Vagina (tissue), 2 donors: ENCODE measurements around the gene MTCL3.

Source experiments
- DNase-seq, 2 donors: peaks; one replicate each; pipeline ENCODE4 v3.0.0-alpha.2; 2017; ENCODE audit errors: extremely low spot score in 2 of 2
- H3K27ac ChIP-seq: fragments of 200-600 bp; sonication (generic); one replicate; pipeline ENCODE4 v1.5.1; 2019
- H3K27me3 ChIP-seq: fragments of 200-600 bp; sonication (generic); one replicate; pipeline ENCODE4 v1.5.1; 2019
- H3K36me3 ChIP-seq, 2 donors: fragments of 200-600 bp; sonication (generic); one replicate each; pipeline ENCODE4 v1.5.1; 2017 to 2019
- H3K4me1 ChIP-seq: fragments of 200-600 bp; sonication (generic); one replicate; pipeline ENCODE4 v1.5.1; 2019
- H3K4me3 ChIP-seq, 2 donors: fragments of 200-600 bp; sonication (generic); 1 replicate in 1 of 2; 2 replicates in 1 of 2; pipeline ENCODE4 v1.5.1; 2016 to 2019
- H3K9me3 ChIP-seq: fragments of 200-600 bp; sonication (generic); one replicate; pipeline ENCODE4 v1.5.1; 2019
- POLR2A ChIP-seq, 2 donors: fragments of 450-650 bp; IDR thresholded peaks; one replicate each; pipeline ENCODE4 v1.6.1; 2017; ENCODE audit warnings: antibody characterized with exemption in 2 of 2, mild to moderate bottlenecking in 2 of 2, moderate library complexity in 2 of 2
- POLR2AphosphoS5 ChIP-seq, 2 donors: sonication (generic); formaldehyde crosslinking; IDR thresholded peaks; one replicate each; pipeline ENCODE4 v1.9.0; 2017; ENCODE audit warnings: antibody characterized with exemption in 2 of 2, mild to moderate bottlenecking in 2 of 2, low read depth in 1 of 2; ENCODE audit not compliant: insufficient read depth in 1 of 2
- intact Hi-C: fragments of 100-400 bp; cut with DNase I; formaldehyde crosslinking; loops from one replicate; pipeline ENCODE4 v1.15.1; 2023
- TF ChIP-seq, protein P1 (sequence below), 3 experiments: fragments of 450-650 bp in 2 of 3; fragments of 200-600 bp in 1 of 3; sonication (generic) in 1 of 3; IDR thresholded peaks; one replicate each; pipeline ENCODE4 v1.5.1; 2017 to 2019; ENCODE audit warnings: antibody characterized with exemption in 3 of 3, mild to moderate bottlenecking in 2 of 3, moderate library complexity in 2 of 3

The MTCL3 gene

DNA sequence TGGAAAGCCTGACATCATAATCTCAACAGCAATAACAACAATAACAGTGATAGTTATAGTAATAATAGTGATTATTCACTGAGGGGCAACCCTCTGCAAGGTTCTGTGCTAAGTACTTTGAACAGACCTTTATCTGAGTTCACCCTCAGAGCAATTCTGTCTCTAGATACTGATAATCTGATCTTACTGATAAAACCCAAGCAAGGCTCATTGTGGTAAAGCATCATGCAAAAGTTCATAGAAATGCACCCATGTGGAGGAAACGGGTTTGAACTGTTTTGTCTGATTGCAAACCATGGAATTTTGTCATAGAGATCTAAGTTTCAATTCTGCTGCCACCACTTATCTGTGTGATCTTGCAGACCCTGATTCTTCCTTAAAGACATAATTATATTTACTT is 58.7 kb downstream of the MTCL3 start:
- DNase-seq: no peak
- Histone ChIP-seq H3K4me1 (peaks cover 47% of the 10 kb centered on the region), H3K36me3 (no peaks in the 10 kb centered on the region), H3K9me3 (no peaks in the 10 kb centered on the region), H3K4me3 (no peak overlapping the region), H3K27ac (no peak overlapping the region), H3K27me3 (no peaks in the 10 kb centered on the region)
- intact Hi-C loops: loop anchor here (10.0 kb wide), 1 partner anchor 74 kb away; no protein-coding TSS in a partner anchor
- TF ChIP-seq POLR2A (IDR thresholded peaks at IDR 0.05) (no peak), POLR2AphosphoS5 (IDR thresholded peaks at IDR 0.05; ENCODE audit: insufficient read depth in 1 of 2, low read depth in 1 of 2) (no peak)
- TF ChIP-seq, protein P1, sequence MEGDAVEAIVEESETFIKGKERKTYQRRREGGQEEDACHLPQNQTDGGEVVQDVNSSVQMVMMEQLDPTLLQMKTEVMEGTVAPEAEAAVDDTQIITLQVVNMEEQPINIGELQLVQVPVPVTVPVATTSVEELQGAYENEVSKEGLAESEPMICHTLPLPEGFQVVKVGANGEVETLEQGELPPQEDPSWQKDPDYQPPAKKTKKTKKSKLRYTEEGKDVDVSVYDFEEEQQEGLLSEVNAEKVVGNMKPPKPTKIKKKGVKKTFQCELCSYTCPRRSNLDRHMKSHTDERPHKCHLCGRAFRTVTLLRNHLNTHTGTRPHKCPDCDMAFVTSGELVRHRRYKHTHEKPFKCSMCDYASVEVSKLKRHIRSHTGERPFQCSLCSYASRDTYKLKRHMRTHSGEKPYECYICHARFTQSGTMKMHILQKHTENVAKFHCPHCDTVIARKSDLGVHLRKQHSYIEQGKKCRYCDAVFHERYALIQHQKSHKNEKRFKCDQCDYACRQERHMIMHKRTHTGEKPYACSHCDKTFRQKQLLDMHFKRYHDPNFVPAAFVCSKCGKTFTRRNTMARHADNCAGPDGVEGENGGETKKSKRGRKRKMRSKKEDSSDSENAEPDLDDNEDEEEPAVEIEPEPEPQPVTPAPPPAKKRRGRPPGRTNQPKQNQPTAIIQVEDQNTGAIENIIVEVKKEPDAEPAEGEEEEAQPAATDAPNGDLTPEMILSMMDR (IDR thresholded peaks at IDR 0.05): no peak

DNA sequence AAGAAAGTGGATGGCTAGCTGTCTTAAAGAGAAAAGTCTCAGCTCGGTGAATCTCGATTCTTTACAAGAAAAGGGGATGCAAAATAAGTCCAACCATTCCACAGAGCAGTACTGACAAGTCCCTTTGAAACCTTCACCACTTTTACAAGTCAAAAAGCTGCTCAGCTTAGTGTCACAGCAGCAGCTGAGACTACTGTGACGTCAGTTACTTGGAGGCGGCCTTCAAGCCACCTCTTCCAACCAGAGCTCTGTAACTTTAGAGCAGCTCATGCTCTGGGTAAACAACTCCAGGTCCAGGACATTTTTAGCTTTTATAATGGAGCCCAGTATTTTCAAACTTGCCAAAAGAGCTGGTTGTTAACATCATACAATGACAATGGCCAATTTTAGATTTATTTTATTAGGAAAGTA is 59.9 kb downstream of the MTCL3 start, which contains the start of gene KIAA0408:
Gene KIAA0408, minus strand, starts transcription at position 159 of the 411 bp plus-strand sequence. CDS start 5,408 bp downstream, outside the sequence.
- Histone ChIP-seq H3K27me3 (no peaks in the 10 kb centered on the region), H3K4me1 (peaks cover 35% of the 10 kb centered on the region), H3K4me3 (peak within 1 kb of the TSS; percentile 31 to 46), H3K27ac (peak within 1 kb of the TSS; percentile 64), H3K36me3 (no peaks in the 10 kb centered on the region), H3K9me3 (no peaks in the 10 kb centered on the region)
- TF ChIP-seq POLR2AphosphoS5 (IDR thresholded peaks at IDR 0.05; ENCODE audit: insufficient read depth in 1 of 2, low read depth in 1 of 2) (peak in 1 of 2 donors; percentile 78), POLR2A (IDR thresholded peaks at IDR 0.05) (no peak)
- TF ChIP-seq, protein P1 (IDR thresholded peaks at IDR 0.05): no peak
- intact Hi-C loops: no loop called here
- DNase-seq: no peak

DNA sequence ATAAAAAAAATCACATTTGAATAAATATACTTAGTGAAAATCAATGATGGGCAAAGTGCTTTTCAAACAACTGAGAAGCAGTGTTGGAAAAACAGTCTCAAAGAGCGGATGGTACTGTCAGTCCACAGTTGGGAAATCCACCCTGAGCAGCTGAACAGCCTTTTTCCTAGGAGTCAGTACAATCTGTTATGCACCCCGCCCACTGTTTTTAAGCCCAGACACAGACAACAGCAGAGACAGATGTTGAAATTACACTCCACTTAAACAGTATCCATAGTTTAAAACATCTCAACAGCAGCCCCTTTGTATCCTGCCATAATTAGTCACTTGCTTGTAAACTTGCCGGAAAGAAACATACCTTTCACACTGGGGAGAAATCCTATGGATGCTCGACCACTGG is 60.3 kb downstream of the MTCL3 start:
- intact Hi-C loops: no loop called here

DNA sequence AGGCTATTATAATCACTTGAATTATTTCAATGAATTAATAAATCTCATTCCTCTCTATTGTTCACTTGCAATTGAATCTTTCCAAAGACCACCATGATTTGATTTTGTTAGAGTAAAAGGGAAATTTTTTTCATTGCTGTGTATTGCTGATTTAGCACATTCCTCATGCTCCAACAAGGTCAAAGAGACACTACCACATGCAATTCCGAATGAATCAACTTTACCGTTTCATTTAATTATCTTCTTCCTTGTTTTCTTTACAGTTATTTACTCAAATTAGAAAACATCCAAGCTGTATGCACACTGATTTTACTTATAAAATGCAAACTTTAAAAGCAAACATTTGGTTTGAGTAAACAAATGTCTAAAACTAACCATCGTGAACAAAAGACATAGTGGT is 60.9 kb downstream of the MTCL3 start:
- peak overlapping the region; percentile 64 for H3K27ac ChIP-seq
- intact Hi-C loops: no loop called here

More for the DNA sequence above, 60.3 kb downstream of the MTCL3 start:
- H3K4me3 ChIP-seq: peak overlapping the region; percentile 31 to 46
- H3K27ac ChIP-seq: peak overlapping the region; percentile 64
- H3K36me3 ChIP-seq: no peaks in the 10 kb centered on the region
- no peaks in the 10 kb centered on the region for H3K9me3 ChIP-seq
- no peak for TF ChIP-seq POLR2A (IDR thresholded peaks at IDR 0.05)
- TF ChIP-seq POLR2AphosphoS5 (IDR thresholded peaks at IDR 0.05; ENCODE audit: insufficient read depth in 1 of 2, low read depth in 1 of 2): no peak
- TF ChIP-seq, protein P1 (IDR thresholded peaks at IDR 0.05): no peak
- no peaks in the 10 kb centered on the region for H3K27me3 ChIP-seq
- peaks cover 34% of the 10 kb centered on the region for H3K4me1 ChIP-seq
- no peak for DNase-seq

More for the DNA sequence above, 60.9 kb downstream of the MTCL3 start:
- TF ChIP-seq POLR2A (IDR thresholded peaks at IDR 0.05) (no peak), POLR2AphosphoS5 (IDR thresholded peaks at IDR 0.05; ENCODE audit: insufficient read depth in 1 of 2, low read depth in 1 of 2) (no peak)
- TF ChIP-seq, protein P1 (IDR thresholded peaks at IDR 0.05): no peak
- Histone ChIP-seq H3K27me3 (no peaks in the 10 kb centered on the region), H3K9me3 (no peaks in the 10 kb centered on the region), H3K4me3 (peak overlapping the region; percentile 31 to 46), H3K36me3 (no peaks in the 10 kb centered on the region), H3K4me1 (peaks cover 34% of the 10 kb centered on the region)
- DNase-seq: no peak
